ENCODE results near the gene SINHCAF.
"Not testable (repeated sequence)": the region's sequence is repeated elsewhere in the genome, so short reads cannot be mapped to it uniquely, and the experiment has no call there.

SINHCAF gene

DNA sequence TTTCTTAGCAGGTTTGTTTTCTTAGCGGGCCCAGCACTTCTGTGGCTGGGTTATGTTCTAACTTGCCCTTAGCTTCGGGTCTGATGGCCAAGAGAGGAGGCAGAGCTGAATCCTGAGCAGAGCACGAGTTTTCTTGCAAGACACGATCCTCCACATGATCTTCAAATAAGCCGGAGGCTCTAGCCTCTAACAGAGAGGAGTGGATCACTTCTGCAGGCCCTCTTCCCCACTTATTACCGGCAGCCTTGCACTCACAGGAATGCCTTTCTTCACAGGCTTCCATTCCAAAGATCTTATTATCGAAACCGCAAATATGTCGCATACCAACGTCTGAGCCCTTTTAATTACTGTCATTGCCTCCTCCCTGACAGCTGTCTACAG, 79.5 kb downstream of the SINHCAF start:
- H3K4me3 ChIP-seq (ENCODE audit: low read depth, low read length): no peak overlapping the region
- DNase-seq (ENCODE audit: low read depth): no peak
- TF ChIP-seq, protein P1, sequence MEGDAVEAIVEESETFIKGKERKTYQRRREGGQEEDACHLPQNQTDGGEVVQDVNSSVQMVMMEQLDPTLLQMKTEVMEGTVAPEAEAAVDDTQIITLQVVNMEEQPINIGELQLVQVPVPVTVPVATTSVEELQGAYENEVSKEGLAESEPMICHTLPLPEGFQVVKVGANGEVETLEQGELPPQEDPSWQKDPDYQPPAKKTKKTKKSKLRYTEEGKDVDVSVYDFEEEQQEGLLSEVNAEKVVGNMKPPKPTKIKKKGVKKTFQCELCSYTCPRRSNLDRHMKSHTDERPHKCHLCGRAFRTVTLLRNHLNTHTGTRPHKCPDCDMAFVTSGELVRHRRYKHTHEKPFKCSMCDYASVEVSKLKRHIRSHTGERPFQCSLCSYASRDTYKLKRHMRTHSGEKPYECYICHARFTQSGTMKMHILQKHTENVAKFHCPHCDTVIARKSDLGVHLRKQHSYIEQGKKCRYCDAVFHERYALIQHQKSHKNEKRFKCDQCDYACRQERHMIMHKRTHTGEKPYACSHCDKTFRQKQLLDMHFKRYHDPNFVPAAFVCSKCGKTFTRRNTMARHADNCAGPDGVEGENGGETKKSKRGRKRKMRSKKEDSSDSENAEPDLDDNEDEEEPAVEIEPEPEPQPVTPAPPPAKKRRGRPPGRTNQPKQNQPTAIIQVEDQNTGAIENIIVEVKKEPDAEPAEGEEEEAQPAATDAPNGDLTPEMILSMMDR (IDR thresholded peaks at IDR 0.05; ENCODE audit: insufficient read depth, low read depth, low read length, missing control alignments): no peak

DNA sequence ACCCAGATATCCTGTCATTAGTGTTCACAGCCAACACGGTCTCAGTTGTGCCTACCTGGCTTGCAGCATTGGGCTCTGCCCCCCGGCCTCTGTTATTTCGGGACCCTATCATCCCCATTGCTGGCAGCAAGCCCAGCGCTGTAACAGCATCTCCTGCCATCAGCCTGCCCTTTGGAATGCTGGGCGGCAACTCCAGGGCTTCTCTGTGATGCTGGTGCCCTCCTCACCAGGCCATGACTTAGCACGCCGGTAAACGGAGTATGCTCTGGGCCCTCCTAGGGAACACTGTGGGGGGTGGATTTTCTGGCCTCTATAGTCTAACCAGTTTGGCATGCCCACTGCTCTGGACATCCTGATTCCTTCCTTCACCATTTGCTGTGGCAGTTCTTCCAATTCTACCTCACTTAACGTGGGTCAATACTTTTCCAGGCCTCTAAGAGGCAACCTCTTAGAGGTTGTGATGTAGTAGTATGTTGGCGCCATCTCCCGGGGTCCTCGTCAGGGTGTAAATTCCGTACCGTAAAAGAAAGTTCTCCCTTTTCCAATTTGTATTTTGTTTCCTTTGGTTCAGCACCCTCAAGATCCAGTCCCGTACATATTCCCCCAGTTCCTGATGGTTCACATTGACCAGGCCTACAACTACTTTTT, 80.0 kb downstream of the SINHCAF start:
- TF ChIP-seq, protein P1 (IDR thresholded peaks at IDR 0.05; ENCODE audit: insufficient read depth, low read depth, low read length, missing control alignments): no peak
- no peak overlapping the region for H3K4me3 ChIP-seq (ENCODE audit: low read depth, low read length)
- no peak for DNase-seq (ENCODE audit: low read depth)

DNA sequence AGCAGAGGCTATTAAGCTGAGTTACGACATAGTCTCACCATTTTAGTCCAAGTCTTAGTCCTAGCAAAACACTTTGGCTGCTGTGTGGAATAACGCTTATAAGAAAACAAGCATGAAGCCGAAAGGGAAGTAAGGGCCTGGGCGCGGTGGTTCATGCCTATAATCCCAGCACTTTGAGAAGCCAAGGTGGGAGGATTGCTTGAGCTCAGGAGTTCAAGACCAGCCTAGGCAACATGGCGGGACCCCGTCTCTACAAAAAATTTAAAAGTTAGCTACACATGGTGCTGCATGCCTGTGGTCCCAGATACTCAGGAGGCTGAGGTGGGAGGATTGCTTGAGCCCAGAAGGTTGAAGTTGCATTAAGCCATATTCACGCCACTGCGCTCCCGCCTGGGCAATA, 83.5 kb downstream of the SINHCAF start:
- not testable (repeated sequence) for H3K4me3 ChIP-seq (ENCODE audit: low read depth, low read length); DNase-seq (ENCODE audit: low read depth)

DNA sequence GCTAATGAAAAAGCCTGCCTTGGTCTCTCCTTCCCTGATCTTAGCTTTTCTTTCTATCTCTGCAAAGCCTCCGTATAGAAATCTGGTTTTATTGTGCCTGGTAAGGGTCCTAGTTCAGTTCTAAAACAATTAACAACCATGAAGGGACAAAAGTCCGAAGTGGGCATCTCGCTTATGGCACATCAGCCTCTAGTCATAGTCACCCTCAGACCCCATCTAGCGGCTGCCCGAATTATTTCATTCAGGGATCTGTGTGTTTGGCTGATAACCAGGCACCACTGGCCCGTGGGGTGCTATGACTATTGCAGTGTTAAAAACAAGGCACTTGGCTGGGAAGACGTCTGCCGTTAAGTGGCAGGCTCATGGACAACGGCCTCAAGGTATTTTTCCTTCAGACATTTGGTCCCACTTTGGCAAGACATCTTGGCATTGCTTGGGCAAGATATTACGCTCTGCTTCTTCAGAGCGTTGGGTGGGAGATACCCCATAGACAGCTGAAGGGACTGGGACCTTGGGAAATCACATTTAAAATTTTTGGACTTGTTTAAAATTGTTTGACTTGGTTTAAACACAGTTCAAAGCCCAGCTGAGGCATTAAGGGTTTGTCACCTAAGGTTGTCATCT, 87.1 kb downstream of the SINHCAF start:
- H3K4me3 ChIP-seq (ENCODE audit: low read depth, low read length): no peak overlapping the region
- TF ChIP-seq, protein P1 (IDR thresholded peaks at IDR 0.05; ENCODE audit: insufficient read depth, low read depth, low read length, missing control alignments): peak; percentile 75

DNA sequence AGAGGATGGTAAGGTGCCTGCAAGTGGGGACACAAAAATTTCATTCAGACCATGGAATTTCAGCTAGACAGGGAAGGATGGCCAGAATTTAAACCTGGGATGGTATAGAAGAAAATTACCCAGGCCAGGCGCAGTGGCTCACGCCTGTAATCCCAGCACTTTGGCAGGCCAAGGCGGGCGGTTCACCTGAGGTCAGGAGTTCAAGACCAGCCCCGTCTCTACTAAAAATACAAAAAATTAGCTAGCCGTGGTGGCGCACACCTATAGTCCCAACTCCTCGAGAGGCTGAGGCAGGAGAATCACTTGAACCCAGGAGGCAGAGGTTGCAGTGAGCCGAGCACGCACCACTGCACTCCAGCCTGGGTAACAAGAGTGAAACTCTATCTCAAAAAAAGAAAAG, 87.6 kb downstream of the SINHCAF start:
- not testable (repeated sequence) for DNase-seq (ENCODE audit: low read depth); H3K4me3 ChIP-seq (ENCODE audit: low read depth, low read length)

More for the DNA sequence above, 87.1 kb downstream of the SINHCAF start:
- peak; percentile 79 for DNase-seq (ENCODE audit: low read depth)

DNA sequence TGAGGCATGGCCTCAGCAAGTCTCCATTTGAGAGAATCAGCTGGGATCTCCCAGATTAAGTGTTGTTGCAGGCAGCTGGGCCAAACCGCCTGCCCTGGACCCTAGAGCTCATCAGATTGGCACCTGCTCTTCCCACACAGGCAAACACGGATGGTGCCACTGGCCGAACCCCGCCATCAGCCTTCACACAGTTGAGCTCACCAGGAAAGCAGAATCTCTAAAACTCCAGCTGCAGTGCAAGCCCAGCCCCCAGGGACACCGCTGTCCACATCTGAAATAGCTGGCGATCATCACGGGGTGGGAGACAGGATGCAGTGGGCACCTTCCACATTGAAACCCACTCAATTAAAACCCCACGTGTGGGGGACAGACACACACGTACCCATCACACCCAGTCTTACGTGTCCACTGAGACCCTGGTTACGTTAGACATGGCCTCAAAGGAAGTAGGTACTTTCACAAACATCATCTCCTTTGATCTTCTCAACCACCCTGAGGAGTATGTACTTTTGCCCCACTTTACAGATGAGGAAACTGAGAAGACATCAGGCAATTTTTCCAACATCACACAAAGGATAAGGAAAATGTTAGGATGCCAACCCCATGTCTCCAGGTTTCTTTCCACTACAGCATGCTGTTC, 88.8 kb downstream of the SINHCAF start:
- TF ChIP-seq, protein P1 (IDR thresholded peaks at IDR 0.05; ENCODE audit: insufficient read depth, low read depth, low read length, missing control alignments): no peak
- no peak overlapping the region for H3K4me3 ChIP-seq (ENCODE audit: low read depth, low read length)
- peak; percentile 45 for DNase-seq (ENCODE audit: low read depth)

DNA sequence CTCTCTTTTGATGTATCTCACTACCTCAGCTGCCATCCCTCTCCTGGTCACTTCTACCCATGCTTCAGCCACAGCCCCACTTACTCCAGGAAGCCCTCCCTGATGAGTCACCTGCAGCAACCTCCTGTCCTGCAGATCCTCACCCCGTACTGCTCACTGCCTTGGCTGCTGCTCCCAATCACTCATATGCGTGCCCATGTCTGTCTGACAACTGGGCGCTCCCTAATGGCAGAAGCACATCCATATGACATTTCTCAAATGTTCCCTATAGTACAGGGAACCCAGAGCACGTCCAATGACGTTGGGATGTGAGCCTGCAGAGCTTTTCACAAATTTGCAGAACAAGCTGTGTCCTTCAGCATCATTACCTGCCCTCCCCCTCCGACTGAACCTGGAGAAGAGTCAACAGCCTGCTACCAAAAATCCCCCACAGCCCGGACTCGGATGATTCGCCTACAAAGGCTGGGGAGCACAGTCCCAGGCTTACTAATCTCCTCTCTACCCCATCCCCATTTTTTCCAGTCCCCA, 90.0 kb downstream of the SINHCAF start:
- TF ChIP-seq, protein P1 (IDR thresholded peaks at IDR 0.05; ENCODE audit: insufficient read depth, low read depth, low read length, missing control alignments): no peak
- DNase-seq (ENCODE audit: low read depth): no peak
- no peak overlapping the region for H3K4me3 ChIP-seq (ENCODE audit: low read depth, low read length)
